Lower lobe of right lung (tissue), 2 donors: ENCODE results near the gene VENTX. TPM values are rescaled to one million over a fixed set of nuclear protein-coding genes. Genes with fewer than 3 reads are reported as not detected.

Source experiments
- ATAC-seq, 2 donors: fragments of 200-7000 bp; cut with Tn5 transposase; one replicate each; pipeline ENCODE4 v1.9.1; 2020 to 2022; ENCODE audit warnings: mild to moderate bottlenecking in 2 of 2, moderate library complexity in 2 of 2
- DNase-seq: peaks from one replicate; pipeline ENCODE4 v3.0.0-alpha.2; 2020
- H3K27ac ChIP-seq: fragments of 200-600 bp; one replicate; pipeline ENCODE4 v1.8.0; 2022
- H3K27me3 ChIP-seq: fragments of 200-600 bp; one replicate; pipeline ENCODE4 v1.8.0; 2022; ENCODE audit warnings: low read depth
- H3K36me3 ChIP-seq: fragments of 200-600 bp; one replicate; pipeline ENCODE4 v1.8.0; 2022; ENCODE audit warnings: mild to moderate bottlenecking
- H3K4me1 ChIP-seq: fragments of 200-600 bp; one replicate; pipeline ENCODE4 v1.8.0; 2022
- H3K4me3 ChIP-seq: fragments of 200-600 bp; one replicate; pipeline ENCODE4 v1.8.0; 2022; ENCODE audit warnings: mild to moderate bottlenecking
- H3K9me3 ChIP-seq: fragments of 200-600 bp; one replicate; pipeline ENCODE4 v1.8.0; 2022
- intact Hi-C: fragments of 100-400 bp; cut with DNase I; formaldehyde crosslinking; loops from one replicate; pipeline ENCODE4 v1.11.0; 2022
- total RNA-seq: library from RNA; stranded (reverse); fragmentation: NEBNext Ultra II Directional; extraction: Animal tissue kit (Norgen Biotek cat#: 25700); gene quantifications from one replicate; pipeline ENCODE4 v1.2.1, GENCODE V29; 2021
- TF ChIP-seq, protein P1 (sequence below): fragments of 200-600 bp; IDR thresholded peaks from one replicate; pipeline ENCODE4 v1.8.0; 2022; ENCODE audit warnings: antibody characterized with exemption, mild to moderate bottlenecking
- donor health status: DM: no; HTN: yes; CAD: no; lungs with severe emphysema.

The VENTX gene
- total RNA-seq, 1 donor from 2014 or later = 4.5 TPM

DNA sequence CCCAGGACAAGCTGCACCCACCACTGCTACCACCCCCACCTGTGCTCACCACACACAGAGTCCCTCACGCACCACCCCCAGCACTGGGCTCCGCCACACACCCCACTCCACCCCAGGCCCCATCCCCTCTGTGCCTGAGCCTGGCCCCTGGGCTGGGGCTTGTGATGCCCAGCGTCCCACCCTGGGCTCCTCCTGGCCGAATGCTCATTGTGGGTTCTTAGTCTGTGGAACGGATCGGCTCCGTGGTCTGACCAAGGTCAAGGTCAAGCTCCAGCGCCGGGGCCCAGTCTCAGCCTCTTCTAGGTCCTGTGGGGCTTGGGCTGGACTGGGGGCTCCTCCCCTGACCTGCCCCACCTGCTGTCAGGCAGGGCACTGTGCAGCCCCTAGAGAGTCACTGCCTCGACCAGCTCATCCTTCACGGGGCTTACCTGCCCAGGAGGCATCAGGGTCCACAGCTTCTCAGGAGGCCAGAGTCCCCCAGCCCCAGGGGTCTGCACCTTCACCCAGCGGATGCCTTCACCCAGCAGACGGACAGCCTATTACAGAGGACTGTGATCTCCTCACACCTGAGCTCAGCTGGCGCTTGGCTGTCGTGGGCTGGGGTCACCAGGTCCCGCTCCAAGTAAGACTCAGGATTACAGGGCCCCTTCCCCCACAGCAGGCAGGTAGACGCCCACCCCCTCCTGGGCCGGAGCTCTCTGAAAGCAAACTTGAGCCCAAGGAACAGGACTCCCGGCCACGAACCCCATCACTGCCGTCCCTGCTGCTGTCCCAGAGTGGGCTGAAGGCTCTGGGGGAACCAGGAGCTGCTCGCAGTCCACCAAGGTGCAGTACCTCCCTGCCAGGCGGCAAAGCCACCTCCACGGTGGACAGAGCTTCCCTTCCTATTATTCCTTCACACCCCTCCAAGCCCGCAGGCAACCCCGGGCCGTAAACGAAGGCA lies 22.9 kb upstream of the VENTX start:
- DNase-seq (no peak), ATAC-seq (no peak)
- no peaks in the 10 kb centered on the region for H3K36me3 ChIP-seq
- no peaks in the 10 kb centered on the region for H3K9me3 ChIP-seq
- TF ChIP-seq, protein P1, sequence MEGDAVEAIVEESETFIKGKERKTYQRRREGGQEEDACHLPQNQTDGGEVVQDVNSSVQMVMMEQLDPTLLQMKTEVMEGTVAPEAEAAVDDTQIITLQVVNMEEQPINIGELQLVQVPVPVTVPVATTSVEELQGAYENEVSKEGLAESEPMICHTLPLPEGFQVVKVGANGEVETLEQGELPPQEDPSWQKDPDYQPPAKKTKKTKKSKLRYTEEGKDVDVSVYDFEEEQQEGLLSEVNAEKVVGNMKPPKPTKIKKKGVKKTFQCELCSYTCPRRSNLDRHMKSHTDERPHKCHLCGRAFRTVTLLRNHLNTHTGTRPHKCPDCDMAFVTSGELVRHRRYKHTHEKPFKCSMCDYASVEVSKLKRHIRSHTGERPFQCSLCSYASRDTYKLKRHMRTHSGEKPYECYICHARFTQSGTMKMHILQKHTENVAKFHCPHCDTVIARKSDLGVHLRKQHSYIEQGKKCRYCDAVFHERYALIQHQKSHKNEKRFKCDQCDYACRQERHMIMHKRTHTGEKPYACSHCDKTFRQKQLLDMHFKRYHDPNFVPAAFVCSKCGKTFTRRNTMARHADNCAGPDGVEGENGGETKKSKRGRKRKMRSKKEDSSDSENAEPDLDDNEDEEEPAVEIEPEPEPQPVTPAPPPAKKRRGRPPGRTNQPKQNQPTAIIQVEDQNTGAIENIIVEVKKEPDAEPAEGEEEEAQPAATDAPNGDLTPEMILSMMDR = no peak
- H3K27ac ChIP-seq = no peak overlapping the region
- H3K4me3 ChIP-seq = no peak overlapping the region
- intact Hi-C loops = no loop called here
- H3K4me1 ChIP-seq = no peaks in the 10 kb centered on the region
- H3K27me3 ChIP-seq = peaks cover 3% of the 10 kb centered on the region

DNA sequence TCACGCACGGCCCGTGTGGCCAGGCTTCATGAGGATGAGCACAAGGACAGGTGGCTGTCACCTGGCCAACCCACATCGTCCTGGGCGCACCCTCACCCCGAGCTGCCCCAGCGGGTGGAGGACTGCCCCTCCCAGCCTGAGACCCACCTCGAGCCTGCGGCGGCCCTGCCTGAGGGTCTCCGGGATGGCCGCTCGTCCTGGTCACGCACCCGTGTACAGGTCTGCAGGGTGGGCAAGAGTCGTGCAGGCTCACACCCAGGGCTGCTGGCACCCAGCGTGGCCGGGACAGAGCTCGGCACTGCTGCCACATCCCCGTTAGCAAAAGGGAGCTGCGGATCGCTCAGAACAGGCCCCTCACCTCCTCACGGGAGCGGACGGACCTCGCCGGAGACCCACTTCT lies 22.1 kb upstream of the VENTX start:
- DNase-seq (no peak), ATAC-seq (no peak)
- TF ChIP-seq, protein P1 = no peak
- H3K27ac ChIP-seq = no peak overlapping the region
- H3K36me3 ChIP-seq = no peaks in the 10 kb centered on the region
- intact Hi-C loops = no loop called here
- H3K4me3 ChIP-seq = no peak overlapping the region
- no peaks in the 10 kb centered on the region for H3K4me1 ChIP-seq
- H3K9me3 ChIP-seq = no peaks in the 10 kb centered on the region
- H3K27me3 ChIP-seq = peaks cover 4% of the 10 kb centered on the region

DNA sequence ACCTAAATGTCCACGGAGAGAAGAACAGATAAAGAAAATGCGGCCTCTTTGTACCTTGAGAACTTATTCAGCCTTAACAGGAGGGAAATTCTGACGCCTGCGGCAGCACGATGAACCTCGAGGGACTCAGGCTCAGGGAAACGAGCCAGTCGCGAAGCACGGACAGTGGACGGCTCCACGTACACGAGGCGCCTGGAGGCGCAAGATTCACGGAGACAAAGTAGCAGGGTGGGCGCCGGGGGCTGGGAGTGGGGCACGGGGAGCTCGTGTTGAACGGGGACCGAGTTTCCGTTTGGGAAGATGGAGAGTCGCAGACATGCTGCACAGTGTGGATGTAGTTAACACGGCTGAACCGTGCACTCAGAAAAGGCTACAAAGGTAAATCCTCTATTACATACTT lies 20.9 kb upstream of the VENTX start:
- DNase-seq (no peak), ATAC-seq (peak in 1 of 2 donors; percentile 25)
- H3K36me3 ChIP-seq = no peaks in the 10 kb centered on the region
- H3K9me3 ChIP-seq = no peaks in the 10 kb centered on the region
- intact Hi-C loops = no loop called here
- no peak overlapping the region for H3K27ac ChIP-seq
- no peak overlapping the region for H3K4me3 ChIP-seq
- TF ChIP-seq, protein P1 = no peak
- no peaks in the 10 kb centered on the region for H3K4me1 ChIP-seq
- H3K27me3 ChIP-seq = peaks cover 12% of the 10 kb centered on the region

DNA sequence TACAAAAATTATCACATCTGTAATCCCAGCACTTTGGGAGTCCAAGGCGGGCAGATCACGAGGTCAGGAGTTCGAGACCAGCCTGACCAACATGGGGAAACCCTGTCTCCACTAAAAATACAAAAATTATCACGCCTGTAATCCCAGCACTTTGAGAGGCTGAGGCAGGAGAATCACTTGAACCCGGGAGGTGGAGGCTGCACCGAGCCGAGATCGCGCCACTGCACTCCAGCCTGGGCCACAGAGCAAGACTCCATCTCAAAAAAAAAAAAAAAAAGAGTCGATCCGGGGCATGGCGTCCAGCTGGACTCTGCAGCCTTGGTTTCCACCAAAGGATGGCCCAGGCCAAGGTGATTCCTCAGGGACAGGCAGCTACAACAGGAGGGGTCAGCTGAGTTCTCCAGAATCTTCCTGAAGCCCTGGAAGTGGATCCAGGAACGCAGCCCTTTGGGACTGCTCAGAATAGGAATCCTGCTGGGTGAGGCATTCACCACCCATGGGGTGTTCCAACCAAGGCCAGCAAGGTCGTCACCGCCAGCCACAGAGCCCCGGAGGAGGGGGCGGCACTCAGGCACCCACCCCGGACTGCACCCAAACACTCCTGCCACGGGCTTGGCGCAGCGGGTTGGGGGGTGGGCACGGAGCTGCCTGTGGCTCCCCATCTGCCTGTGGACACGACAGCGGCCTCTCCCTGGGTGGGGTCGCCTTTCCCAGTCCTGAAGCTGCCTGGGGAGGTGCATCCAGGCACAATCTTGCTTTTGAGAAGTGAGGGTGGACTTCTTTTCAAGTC lies 19.7 kb upstream of the VENTX start:
- Histone ChIP-seq H3K27me3 (peaks cover 12% of the 10 kb centered on the region), H3K27ac (no peak overlapping the region), H3K4me1 (no peaks in the 10 kb centered on the region), H3K4me3 (no peak overlapping the region), H3K9me3 (no peaks in the 10 kb centered on the region), H3K36me3 (no peaks in the 10 kb centered on the region)
- no peak for ATAC-seq
- intact Hi-C loops = no loop called here
- DNase-seq = no peak
- TF ChIP-seq, protein P1 = no peak

DNA sequence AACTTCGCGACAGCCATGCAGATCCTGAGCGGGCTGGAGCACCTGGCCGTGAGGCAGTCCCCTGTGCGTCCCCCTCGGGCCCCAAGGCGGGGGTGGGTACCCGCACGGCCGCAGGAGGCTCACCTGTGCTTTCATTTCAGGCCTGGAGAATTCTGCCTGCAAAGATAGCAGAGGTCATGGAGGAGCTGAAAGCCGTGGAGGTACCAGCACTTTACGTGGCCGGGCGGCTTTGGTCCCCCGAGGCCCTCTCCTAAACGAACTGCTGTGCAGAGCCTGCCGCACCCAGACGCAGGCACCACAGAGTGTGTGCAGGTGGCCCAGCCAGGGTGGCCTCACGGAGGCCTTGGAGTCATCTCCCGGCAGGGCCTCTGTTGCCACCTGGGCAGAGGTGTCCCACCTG lies 18.8 kb upstream of the VENTX start:
- Histone ChIP-seq H3K4me1 (no peaks in the 10 kb centered on the region), H3K36me3 (no peaks in the 10 kb centered on the region), H3K9me3 (no peaks in the 10 kb centered on the region), H3K4me3 (no peak overlapping the region), H3K27me3 (peaks cover 12% of the 10 kb centered on the region), H3K27ac (no peak overlapping the region)
- TF ChIP-seq, protein P1 = no peak
- intact Hi-C loops = no loop called here
- no peak for DNase-seq
- ATAC-seq = no peak
